22Rv1 (cell line): ENCODE results near the gene GPD2.

Source experiments
- ZFX ChIP-seq: fragments of 450-650 bp; IDR thresholded peaks from 2 replicates; pipeline ENCODE4 v1.6.1; 2017; ENCODE audit warnings: antibody characterized with exemption, borderline replicate concordance
- TF ChIP-seq, protein P1 (sequence below): fragments of 450-650 bp; IDR thresholded peaks from 2 replicates; pipeline ENCODE4 v1.5.1; 2017; ENCODE audit warnings: mild to moderate bottlenecking

DNA sequence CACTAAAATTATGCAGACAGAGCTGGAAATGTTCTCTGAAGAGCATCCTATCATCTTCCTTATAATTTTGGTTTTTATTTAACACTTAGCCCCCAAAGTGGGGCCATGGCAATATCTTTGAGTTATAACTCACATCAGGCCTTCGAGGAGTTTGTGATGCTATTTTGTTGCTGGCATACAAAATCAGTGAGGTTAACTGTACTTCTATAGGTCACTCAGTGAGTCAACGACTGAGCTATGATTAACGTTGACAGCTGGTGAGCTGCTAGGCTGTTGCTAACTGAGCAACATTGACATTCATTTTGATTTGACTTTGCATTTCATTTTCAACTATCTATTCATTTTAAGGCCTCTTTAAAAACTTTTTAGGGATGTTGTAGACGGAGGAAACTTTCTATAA, 50.0 kb downstream of the GPD2 start:
- TF ChIP-seq, protein P1, sequence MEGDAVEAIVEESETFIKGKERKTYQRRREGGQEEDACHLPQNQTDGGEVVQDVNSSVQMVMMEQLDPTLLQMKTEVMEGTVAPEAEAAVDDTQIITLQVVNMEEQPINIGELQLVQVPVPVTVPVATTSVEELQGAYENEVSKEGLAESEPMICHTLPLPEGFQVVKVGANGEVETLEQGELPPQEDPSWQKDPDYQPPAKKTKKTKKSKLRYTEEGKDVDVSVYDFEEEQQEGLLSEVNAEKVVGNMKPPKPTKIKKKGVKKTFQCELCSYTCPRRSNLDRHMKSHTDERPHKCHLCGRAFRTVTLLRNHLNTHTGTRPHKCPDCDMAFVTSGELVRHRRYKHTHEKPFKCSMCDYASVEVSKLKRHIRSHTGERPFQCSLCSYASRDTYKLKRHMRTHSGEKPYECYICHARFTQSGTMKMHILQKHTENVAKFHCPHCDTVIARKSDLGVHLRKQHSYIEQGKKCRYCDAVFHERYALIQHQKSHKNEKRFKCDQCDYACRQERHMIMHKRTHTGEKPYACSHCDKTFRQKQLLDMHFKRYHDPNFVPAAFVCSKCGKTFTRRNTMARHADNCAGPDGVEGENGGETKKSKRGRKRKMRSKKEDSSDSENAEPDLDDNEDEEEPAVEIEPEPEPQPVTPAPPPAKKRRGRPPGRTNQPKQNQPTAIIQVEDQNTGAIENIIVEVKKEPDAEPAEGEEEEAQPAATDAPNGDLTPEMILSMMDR, result no peak
- no peak for TF ChIP-seq ZFX
